SHP77 (cell line): Measurements from ENCODE around the gene DDX18.
"Not testable (repeated sequence)": the region's sequence is repeated elsewhere in the genome, so short reads cannot be mapped to it uniquely, and the experiment has no call there.

ENCODE experiments used
- DNase-seq, 2 experiments: peaks; one replicate each; lab custom pipeline; 2025; lab: John Stamatoyannopoulos, UW

The DDX18 gene

DNA sequence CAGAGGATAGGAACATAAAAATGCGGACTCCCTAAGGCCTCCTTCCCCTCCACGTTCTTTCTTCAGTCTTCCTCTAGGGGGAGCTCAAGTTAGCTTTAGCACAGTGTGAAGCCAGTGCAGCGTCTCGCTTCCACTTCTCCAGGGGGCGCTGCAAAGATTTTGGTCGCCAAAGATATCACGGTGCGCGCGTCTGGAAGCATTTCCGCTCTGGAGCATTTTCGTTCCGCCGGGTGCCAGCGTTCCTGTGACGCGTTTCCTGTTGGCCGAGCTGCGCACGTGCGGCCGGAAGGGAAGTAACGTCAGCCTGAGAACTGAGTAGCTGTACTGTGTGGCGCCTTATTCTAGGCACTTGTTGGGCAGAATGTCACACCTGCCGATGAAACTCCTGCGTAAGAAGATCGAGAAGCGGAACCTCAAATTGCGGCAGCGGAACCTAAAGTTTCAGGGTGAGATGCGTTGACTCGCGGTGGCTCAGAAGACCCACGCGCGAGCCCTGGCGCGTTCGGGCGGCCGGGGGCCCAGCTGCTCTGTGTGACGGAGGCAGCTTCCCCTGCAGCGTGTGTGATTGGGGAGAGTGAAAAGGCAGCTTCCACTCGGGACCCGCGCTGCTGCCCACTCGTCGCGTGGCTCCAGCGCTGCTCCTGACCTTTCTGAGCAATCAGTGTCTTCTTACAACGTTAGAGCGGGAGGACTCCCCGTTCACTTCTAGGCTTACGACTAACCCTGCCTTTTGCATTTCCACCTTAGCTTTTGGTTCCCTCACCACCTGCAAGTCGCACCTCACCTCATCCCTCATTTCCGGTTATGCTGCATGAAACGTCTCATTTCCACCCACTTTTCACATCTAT, at the start of gene DDX18:
Gene DDX18 (plus strand): TSS at position 275 of the 848 bp plus-strand sequence. CDS start 87 bp downstream, at position 362.
- DNase-seq = peak; percentile 98

DNA sequence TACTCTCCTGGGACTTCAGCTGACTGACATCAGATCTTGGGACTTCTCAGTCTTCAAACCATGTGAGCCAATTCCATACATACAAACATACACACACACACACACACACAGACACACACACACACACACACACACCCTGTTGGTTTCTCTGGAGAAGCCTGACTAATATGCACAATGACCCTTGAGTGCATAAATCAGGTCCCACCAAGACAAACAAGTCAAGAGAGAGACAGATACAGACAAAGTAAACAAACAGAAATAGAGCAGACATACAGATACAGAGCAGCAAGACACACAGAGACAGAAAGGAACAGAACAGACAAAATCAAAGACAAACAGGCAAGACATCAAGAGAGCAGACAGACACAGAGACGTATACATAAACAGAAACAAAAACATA, 43.8 kb upstream of the DDX18 start:
- peak in 1 of 2 experiments; percentile 4 for DNase-seq

DNA sequence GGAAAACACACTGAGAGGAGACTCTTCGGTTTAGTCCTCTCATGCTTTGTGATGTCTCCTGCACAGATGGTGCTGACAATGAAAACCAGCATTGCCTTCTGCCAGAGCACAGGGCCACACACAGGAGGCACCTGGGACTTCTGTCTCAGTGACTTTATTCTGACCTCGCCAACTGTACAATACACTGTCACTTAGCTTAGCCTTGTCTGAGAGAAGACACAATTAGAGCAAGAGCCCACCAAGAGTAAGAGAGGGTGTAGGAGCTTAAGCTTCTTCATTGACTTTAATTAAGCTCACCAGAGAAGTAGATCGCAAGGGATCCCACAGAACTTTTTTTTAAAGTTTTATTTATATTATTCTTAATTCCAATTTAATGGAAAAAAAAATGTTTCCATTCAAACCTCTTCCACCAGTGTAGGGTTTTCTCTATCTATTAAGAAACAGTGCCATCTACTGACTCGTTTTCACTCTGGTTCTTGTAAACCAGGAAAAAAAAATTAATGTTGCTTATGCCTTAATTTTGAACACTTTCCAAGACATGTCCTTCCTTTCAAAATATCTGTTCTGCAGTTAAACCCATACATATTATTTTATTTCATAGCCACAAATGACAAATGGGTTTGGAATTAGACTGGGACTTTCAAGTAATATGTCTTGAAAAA, 42.4 kb upstream of the DDX18 start:
- peak; percentile 12 to 28 for DNase-seq

DNA sequence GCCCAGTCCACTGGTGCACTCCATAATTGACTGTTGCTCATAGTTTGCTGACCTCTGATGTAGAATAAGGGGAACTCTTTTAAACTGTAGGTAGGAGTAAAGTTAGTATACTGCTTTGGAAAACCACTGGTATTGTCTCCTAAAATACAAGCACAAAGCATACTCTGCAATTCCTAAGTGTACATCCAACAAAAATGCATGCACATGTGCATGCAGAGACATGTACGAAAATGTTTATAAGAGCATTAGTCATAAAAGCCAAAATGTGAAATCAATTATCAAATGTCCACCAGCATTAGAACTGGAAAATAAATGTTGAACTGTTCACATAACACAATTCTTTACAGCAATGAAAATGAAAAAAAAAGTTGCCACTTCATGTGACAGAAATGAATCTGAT, 39.8 kb upstream of the DDX18 start:
- DNase-seq = no peak

DNA sequence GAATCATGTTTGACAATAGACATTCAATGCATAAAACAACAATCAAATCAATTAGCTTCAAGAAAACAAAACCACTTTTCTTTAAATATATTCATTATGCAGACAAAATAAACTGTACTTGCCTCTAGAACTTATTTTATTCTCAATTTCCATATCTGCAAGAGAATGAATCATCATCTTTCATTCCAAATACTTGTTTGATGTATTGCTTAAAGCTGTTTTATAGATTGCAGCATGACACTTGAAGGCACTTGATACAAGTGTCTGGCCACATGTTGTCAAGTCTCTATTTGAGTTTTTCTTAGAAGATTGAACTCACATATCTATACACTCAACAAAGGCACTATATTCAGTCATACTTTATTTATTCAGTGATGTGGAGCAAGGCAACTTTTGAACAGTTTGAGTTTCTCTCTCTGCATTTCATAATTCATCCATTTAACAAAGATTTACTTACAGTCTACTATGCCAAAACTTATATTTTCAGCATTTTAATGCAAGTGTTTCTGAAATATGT, 38.7 kb upstream of the DDX18 start:
- DNase-seq = no peak

DNA sequence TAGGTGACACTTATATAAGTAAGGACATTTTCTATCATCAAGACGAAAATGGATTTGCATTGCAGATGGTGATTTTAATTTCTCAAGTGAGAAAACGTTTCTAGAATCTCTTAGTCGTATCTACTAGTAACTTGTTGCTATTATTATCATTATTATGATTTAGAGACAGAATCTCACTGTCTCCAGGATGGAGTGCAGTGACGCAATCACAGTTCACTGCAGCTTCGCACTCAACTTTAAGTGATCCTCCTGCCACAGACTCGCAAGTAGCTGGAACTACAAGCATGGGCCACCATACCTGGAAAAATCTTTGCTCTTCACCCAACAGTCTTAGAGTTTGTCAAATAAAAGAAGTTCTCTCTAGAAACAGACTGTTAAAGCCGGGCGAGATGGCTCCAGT, 37.6 kb upstream of the DDX18 start:
- no peak for DNase-seq

DNA sequence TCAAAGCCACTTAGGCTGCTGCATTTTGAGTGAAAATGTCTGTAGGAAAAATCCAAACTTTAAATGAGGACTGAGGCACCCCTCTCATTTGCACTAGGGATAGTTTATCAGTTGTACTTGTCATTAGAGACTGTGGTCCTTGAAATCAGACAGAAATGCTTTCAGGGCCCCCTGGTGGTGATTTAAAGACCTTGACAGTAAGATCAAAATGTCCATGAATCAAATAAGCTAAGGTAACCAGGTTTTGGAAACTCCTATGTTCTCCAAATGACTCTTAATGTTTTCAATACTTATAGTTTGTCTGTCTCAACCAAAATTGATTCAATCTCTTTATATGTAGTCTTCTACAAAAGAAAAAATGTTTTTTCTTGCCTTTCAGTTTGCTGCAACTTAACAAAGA, 28.8 kb upstream of the DDX18 start:
- peak; percentile 43 to 63 for DNase-seq

DNA sequence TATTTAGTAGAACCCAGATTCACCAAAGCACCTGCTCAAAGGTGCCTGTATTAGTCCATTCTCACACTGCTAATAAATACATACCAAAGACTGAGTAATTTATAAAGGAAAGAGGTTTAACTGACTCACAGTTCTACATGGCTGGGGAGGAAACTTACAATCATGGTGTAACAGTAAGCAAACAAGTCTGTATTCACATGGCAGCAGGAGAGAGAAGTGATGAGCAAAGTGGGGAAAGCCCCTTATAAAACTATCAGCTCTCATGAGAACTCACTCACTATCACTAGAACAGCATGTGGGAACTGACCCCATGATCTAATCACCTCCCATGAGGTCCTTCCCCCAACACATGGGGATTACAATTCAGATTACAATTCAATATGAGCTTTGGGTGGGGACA, 28.0 kb upstream of the DDX18 start:
- no peak for DNase-seq

DNA sequence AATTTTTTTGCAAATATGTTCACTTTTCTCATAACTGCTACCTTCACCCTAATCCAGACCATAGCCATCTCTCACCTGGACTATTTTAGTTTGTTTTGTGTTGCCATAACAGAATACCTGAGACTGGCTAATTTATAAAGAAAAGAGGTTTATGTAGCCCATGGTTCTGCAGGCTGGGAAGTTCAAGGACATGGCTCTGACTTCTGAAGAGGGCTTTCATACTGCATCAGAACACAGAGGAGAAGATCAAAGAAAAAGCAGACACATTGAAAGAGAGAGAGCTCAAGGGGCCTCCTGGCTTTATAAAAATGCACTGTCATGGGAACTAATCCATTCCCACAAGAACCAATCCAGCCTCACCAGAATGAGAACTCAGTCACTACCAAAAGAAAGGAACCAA, 25.0 kb upstream of the DDX18 start:
- no peak for DNase-seq

DNA sequence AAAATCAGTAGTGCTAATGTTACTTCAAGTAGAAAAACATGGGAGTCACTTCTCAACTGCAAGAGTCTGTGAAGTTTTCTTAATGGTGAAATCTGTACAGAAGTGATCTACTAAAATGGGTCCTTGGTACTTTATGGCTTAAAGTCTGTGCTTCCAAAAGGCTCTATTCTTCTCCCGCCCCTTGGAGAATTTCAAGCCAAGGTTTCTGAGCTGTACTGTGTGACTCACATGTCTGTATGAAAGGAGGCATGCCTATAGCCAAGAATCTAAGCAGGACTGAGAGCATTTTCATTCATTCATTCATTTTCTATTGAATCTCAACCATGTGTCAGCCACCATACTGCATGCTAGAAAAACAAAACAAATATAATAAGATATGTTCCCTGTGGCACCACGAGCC, 19.8 kb upstream of the DDX18 start:
- no peak for DNase-seq

DNA sequence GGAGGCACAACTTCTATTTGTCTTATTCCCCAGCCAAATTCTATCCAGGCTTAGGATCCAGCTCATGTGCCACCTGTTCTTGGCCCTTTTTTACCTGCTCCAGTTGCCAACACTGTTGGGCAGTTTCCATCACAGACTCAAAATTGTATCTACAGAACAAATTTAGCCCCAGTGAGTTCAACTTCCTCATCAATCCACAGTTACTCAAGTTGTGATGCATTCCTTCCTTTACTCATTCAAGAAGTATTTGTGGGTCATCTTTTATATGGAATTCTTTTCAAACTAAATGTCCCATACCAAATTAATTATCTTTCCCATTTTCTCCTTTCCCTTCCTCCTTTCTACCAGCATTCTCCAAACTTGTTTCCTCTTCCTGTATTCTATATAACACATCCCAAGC, 12.7 kb upstream of the DDX18 start:
- no peak for DNase-seq

DNA sequence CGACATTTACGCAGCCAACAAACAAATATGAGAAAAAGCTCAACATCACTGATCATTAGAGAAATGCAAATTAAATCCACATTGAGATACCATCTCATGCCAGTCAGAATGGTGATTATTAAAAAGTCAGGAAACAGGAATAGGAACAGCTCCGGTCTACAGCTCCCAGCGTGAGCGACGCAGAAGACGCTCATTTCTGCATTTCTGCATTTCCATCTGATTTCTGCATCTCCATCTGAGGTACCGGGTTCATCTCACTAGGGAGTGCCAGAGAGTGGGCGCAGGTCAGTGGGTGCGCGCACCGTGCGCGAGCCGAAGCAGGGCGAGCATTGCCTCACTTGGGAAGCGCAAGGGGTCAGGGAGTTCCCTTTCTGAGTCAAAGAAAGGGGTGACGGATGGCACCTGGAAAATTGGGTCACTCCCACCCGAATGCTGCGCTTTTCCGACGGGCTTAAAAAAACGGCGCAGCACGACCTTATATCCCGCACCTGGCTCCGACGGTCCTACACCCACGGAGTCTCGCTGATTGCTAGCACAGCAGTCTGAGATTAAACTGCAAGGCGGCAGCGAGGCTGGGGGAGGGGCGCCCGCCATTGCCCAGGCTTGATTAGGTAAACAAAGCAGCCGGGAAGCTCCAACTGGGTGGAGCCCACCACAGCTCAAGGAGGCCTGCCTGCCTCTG, 10.7 kb upstream of the DDX18 start:
- peak in 1 of 2 experiments; percentile 1 for DNase-seq

DNA sequence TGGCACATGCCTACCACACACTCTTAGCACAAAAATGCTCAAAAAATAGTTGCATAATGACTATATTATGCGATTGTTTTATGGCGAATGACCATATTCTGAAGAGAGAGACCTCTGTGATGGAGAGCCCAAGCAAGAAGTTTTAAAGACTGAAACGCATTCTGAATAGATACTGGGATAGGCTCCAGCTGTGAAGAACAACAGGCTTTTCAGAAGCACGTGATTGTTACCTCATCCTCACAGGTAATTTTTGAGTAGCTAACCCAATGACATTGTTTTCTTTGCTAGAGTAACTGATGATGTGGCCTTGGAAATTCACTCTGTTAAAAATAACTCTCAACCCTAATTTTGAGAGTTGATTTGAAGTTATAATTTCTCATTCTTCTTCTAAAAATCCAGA, 2.0 kb upstream of the DDX18 start:
- no peak for DNase-seq

DNA sequence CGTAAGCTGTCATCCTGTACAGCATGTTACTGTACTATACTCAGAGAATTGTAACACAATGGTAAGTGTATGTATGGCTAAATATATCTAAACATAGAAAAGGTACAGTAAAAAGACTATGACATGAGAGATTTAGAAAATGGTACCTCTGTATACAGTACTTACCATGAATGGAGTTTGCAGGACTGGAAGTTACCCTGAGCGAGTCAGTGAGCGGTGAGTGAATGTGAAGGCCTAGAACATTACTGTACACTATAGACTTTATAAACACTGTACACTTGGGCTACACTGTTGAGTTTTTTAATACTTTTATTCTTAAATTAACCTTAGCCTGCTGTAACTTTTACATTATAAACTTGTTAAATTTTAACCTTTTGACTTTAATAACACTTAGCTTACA, 1.5 kb downstream of the DDX18 start:
- no peak for DNase-seq

DNA sequence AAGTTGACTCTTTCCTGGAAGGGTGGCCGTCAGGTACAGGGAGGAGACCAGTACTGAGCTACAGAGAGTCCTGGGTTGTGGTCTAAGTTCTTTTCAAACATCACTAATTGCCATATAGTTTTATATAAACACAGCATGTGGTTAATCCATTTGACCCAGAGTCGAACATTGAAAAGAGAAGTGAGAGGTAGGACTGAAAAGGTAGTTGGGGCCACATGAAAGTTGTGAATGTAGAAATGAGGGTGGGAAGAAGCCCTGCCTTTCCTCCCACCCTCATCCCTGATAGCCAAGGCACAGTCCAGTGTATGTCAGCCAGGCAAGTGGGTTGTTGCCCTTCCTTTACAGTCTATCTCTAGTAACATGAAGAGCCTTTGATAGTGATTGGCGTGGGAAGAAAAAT, 4.4 kb downstream of the DDX18 start:
- DNase-seq = no peak

DNA sequence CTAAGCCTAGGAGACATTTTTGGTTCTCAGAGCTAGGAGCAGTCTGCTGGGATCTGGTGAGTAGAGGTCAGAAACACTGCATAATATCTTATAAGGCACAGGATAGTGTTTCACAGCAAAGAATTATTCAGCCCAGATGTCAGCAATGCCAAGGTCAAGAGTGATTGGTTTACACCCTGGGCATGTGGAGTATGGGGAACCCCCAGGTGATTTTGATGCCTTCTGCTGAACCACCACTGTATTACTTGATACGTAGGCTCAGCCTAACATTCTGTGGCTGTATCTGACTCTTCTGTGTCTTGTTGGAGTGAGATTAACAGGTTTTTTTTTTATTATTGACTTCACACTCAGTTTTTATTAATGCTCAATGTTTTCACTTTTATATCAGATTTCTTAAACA, 6.0 kb downstream of the DDX18 start:
- DNase-seq = no peak

DNA sequence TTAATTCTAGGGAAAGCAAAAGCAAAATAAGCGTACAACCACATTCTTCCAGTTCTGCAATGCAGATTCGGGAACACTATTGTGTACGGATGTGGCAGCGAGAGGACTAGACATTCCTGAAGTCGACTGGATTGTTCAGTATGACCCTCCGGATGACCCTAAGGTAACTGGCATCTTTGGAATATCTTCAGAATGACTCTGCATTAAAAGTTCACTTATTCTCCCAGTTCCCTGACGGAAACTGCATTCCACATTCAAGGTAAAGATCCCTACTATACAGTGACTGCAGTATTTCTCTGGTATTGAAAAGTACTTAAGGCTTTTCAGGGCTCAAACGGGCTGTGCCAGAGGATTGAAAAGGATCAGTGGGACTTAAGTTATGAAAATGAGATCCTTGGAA, 10.9 kb downstream of the DDX18 start:
- DNase-seq = no peak

DNA sequence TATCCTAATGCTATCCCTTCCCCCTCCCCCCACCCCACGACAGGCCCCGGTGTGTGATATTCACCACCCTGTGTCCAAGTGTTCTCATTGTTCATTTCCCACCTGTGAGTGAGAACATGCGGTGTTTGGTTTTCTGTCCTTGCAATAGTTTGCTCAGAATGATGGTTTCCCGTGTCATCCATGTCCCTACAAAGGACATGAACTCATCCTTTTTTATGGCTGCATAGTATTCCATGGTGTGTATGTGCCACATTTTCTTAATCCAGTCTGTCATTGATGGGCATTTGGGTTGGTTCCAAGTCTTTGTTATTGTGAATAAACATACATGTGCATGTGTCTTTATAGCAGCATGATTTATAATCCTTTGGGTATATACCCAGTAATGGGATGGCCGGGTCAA, 13.0 kb downstream of the DDX18 start:
- DNase-seq = not testable (repeated sequence)

DNA sequence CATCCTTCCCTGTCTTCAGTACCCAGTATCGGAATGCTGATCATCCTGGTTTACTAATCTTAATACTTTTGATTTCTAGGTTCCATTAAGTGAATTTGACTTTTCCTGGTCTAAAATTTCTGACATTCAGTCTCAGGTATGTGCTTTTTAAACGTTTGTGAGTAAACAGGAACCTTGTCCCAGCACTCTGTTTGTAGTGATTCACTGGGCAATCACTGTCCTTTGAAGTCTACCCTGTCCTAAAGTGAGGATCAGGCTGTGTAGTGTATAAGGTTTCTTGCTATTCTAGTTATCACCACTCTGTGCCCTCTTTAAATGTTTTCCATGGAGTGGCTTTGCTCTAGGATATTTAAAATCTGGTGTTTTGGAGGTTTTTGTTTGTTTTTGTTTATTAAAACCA, 14.4 kb downstream of the DDX18 start:
- DNase-seq = no peak

DNA sequence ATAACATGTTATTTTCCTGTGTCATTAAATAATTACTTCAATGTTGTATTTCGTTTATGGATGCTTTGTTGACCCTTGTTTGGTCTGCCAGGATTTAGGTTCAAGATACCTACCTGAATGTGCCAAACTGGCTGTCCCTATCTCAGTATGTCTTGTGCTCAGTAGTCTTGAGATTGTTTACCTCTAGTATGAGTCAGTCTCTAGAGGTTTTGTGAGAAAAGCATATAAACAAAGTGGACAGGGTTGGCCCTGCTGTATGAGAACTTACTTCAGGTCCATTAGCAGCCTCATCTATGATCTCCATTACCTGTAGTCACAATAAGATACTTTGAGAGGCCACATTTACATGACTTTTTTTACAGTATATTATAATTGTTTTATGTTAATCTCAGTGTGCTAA, 17.8 kb downstream of the DDX18 start:
- DNase-seq = no peak

DNA sequence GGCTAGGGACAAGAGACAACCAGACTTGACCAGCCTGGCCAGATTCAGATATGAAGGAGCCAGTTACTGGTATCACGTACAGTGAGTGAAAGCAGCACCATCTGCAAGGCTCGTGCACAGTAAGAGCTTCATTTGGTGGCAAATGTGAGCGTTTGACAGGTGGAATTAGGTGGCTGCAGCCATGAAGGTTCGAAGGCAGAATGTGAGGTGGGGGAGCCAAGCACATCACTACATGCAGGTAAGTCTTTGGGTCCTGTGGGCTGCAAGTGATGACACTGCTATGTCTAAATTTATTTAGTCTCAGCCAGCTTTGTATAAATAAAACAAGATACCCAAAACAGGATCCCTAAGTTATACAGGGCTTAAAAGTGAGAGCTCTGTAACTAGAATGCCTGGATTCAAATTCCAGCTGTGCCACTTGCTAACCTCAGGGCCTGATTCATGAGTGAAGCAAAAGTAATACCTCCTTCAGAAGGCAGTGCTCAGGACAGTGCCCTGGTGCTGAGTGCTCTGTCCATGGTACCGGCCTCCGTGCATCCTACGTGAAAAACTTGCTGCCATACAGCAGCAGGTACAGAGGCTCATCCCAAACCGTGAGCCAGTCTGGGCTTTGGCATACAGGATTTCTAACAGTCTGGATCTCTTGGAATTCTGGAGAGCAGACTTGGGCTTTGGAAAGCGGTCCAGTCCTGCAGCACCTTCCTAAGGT, 18.6 kb downstream of the DDX18 start:
- no peak for DNase-seq

DNA sequence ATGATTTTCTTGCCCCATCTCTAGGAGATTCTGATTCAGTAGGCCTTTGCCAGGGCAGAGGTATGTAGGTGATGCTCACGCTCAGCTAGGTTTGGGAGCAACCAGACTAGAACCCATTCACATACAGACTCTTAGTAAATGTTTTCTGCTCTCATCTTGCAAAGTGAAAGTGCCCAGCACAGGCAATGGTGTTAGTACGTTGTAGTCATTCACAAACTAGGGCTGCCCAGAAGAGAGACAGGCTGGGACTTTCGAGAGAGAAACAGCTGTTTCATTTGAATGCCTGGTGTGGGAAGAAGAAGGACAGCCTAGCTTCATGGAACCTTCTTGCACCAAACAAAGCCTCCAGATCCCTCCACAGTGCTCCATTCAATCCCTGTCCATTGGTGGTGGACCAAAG, 19.4 kb downstream of the DDX18 start:
- no peak for DNase-seq
